ENCODE results near the gene HSPBP1.

HSPBP1 gene

GRCh38 chr19:55246462-55247451 is 33.2 kb downstream of the HSPBP1 start:
- Histone ChIP-seq H3K9ac (ENCODE audit: low read length) (no peak overlapping the region), H3K36me3 (replicated peaks; ENCODE audit: insufficient read depth, low read length) (peaks cover 3% of the 10 kb centered on the region; the same call in 1 of the 2 replicates), H3K79me2 (ENCODE audit: low read length) (peaks cover 98% of the 10 kb centered on the region), H3K27ac (ENCODE audit: low read length) (no peak overlapping the region), H4K20me1 (ENCODE audit: insufficient read depth, low read length) (peaks cover 52% of the 10 kb centered on the region), H3K4me1 (ENCODE audit: low read length) (no peaks in the 10 kb centered on the region), H3K4me2 (ENCODE audit: low read depth, low read length) (no peak overlapping the region), H3K9me2 (replicated peaks; ENCODE audit: insufficient read depth, low read length) (no peaks in the 10 kb centered on the region), H2AFZ (ENCODE audit: low read length) (no peak overlapping the region), H3F3A (ENCODE audit: insufficient read depth, low read length) (no peaks in the 10 kb centered on the region), H3K27me3 (replicated peaks; ENCODE audit: insufficient read depth, low read length) (no peaks in the 10 kb centered on the region), H3K9me3 (replicated peaks; ENCODE audit: insufficient read depth, low read length) (no peaks in the 10 kb centered on the region), H3K4me3 (ENCODE audit: low read length) (no peak overlapping the region)
- no peak for TF ChIP-seq EZH2phosphoT487 (IDR thresholded peaks at IDR 0.05; ENCODE audit: low read length)
- no peak for TF ChIP-seq CTCF (IDR thresholded peaks at IDR 0.05; ENCODE audit: low read length)
- TF ChIP-seq EZH2 (optimal IDR thresholded peaks at IDR 0.05; ENCODE audit: low read depth, low read length), result no peak
- DNase-seq, result no peak

- no peaks in the 10 kb centered on the region for H3K27me3 ChIP-seq (replicated peaks; ENCODE audit: insufficient read depth, low read length)
- H3K4me3 ChIP-seq (ENCODE audit: low read length), result no peak overlapping the region
- TF ChIP-seq CTCF (IDR thresholded peaks at IDR 0.05; ENCODE audit: low read length), result no peak
- no peak for TF ChIP-seq EZH2phosphoT487 (IDR thresholded peaks at IDR 0.05; ENCODE audit: low read length)
- no peak for TF ChIP-seq EZH2 (optimal IDR thresholded peaks at IDR 0.05; ENCODE audit: low read depth, low read length)
- H3K9ac ChIP-seq (ENCODE audit: low read length), result no peak overlapping the region
- H3K4me1 ChIP-seq (ENCODE audit: low read length), result no peaks in the 10 kb centered on the region
- H3K9me2 ChIP-seq (replicated peaks; ENCODE audit: insufficient read depth, low read length), result no peaks in the 10 kb centered on the region
- H4K20me1 ChIP-seq (ENCODE audit: insufficient read depth, low read length), result peaks cover 38% of the 10 kb centered on the region
- no peak overlapping the region for H3K27ac ChIP-seq (ENCODE audit: low read length)
- H3K79me2 ChIP-seq (ENCODE audit: low read length), result peaks cover 94% of the 10 kb centered on the region
- no peak overlapping the region for H2AFZ ChIP-seq (ENCODE audit: low read length)
- no peaks in the 10 kb centered on the region for H3K9me3 ChIP-seq (replicated peaks; ENCODE audit: insufficient read depth, low read length)
- no peak for DNase-seq
- peaks cover 4% of the 10 kb centered on the region; the same call in 1 of the 2 replicates for H3K36me3 ChIP-seq (replicated peaks; ENCODE audit: insufficient read depth, low read length)
- no peaks in the 10 kb centered on the region for H3F3A ChIP-seq (ENCODE audit: insufficient read depth, low read length)
- H3K4me2 ChIP-seq (ENCODE audit: low read depth, low read length), result no peak overlapping the region
Measured at GRCh38 chr19:55245236-55245904, 34.5 kb downstream of the HSPBP1 start.

GRCh38 chr19:55244004-55244680 is 35.8 kb downstream of the HSPBP1 start:
- H3K27me3 ChIP-seq (replicated peaks; ENCODE audit: insufficient read depth, low read length), result no peaks in the 10 kb centered on the region
- H2AFZ ChIP-seq (ENCODE audit: low read length), result no peak overlapping the region
- no peak overlapping the region for H3K4me2 ChIP-seq (ENCODE audit: low read depth, low read length)
- H3K9ac ChIP-seq (ENCODE audit: low read length), result no peak overlapping the region
- H4K20me1 ChIP-seq (ENCODE audit: insufficient read depth, low read length), result peaks cover 30% of the 10 kb centered on the region
- TF ChIP-seq EZH2 (optimal IDR thresholded peaks at IDR 0.05; ENCODE audit: low read depth, low read length), result no peak
- TF ChIP-seq EZH2phosphoT487 (IDR thresholded peaks at IDR 0.05; ENCODE audit: low read length), result no peak
- no peak for TF ChIP-seq CTCF (IDR thresholded peaks at IDR 0.05; ENCODE audit: low read length)
- no peaks in the 10 kb centered on the region for H3K9me3 ChIP-seq (replicated peaks; ENCODE audit: insufficient read depth, low read length)
- no peak overlapping the region for H3K4me3 ChIP-seq (ENCODE audit: low read length)
- no peaks in the 10 kb centered on the region for H3K9me2 ChIP-seq (replicated peaks; ENCODE audit: insufficient read depth, low read length)
- peaks cover 4% of the 10 kb centered on the region for H3K36me3 ChIP-seq (replicated peaks; ENCODE audit: insufficient read depth, low read length)
- no peak overlapping the region for H3K27ac ChIP-seq (ENCODE audit: low read length)
- H3K79me2 ChIP-seq (ENCODE audit: low read length), result peaks cover 88% of the 10 kb centered on the region
- no peaks in the 10 kb centered on the region for H3K4me1 ChIP-seq (ENCODE audit: low read length)
- no peaks in the 10 kb centered on the region for H3F3A ChIP-seq (ENCODE audit: insufficient read depth, low read length)
- DNase-seq, result no peak

All from MM.1S (cell line).